ENCODE results near the gene MORF4L2.

The MORF4L2 gene

DNA sequence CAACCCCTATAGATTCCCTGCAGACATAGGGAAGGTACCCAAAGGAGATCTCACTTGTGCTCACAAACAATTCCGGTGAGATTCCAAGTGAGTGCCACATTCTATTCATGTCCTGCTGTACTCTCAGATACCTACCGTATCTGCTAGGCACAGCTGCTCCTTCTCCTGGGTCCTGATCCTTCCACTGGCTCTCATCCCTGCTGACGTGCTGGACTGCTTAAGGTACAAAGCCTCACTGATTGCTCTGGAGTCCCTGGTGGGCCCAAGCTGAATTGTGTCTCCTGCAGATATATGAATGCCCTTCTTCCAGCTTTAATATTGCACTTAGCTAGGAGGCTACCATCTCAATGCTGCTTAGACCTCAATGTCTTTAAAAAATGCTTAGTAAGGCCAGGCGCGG, 55.4 kb downstream of the MORF4L2 start:
- DNase-seq, result no peak

DNA sequence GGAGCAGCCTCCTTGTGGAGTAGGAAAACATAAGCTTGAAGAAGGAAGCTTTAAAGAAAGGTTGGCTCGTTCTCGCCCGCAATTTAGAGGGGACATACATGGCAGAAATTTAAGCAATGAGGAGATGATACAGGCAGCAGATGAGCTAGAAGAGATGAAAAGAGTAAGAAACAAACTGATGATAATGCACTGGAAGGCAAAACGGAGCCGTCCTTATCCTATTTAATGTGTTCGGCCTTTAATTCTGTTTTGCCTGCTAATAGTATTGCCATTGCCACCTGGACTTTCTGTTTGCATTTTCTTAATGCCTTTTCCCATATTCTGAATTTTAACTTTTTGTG, 56.4 kb downstream of the MORF4L2 start:
- DNase-seq, result no peak

DNA sequence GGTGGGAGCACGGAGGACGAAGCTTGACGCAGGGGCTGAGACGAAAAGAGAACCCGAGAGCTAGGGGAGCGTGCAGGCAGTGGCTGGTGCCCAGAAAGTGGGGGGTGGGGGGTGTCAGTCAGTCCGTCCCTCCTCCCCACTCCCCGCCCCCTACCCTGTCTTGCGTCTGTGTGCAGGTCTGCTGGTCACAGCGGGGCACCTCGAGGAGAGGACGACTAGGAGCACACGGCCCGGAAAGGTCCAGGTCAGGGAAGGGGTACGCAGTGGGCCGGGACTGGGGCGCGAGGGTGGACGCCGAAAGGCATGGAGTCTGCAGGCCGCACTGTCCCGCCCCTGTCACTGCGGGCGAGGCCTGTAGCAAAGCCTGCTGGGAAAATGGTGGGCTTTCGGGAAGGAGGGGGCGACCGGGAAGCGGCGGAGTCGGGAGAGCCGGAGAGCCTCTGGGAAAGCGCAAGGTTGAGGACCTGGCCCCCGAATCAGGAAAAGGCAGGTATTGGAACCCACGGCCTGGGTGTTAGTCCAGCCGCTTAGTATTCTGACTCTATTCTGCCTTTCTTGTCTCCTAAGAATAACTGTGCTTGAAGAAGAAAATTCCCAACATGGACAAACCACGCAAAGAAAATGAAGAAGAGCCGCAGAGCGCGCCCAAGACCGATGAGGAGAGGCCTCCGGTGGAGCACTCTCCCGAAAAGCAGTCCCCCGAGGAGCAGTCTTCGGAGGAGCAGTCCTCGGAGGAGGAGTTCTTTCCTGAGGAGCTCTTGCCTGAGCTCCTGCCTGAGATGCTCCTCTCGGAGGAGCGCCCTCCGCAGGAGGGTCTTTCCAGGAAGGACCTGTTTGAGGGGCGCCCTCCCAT, 57.0 kb downstream of the MORF4L2 start:
- peak in 2 of 5 donors; percentile 5 to 10 for DNase-seq

GRCh38 chrX:103628386-103629317, 57.8 kb downstream of the MORF4L2 start, which contains the start of gene TCEAL1:
TCEAL1 (plus strand) TSS chrX:103628975; CDS start chrX:103629917, 942 bp downstream.
- DNase-seq, result peak in 4 of 5 donors; percentile 11 to 30 (median 12)

GRCh38 chrX:103626855-103627254, 59.6 kb downstream of the MORF4L2 start:
- DNase-seq, result no peak
